GM18907 (cell line): ENCODE results near the gene PLCB1.
A peak's percentile ranks its signal among the peaks of the same experiment; 100 is the strongest.

Source experiments
- ATAC-seq: cut with Tn5 transposase; IDR thresholded peaks from one replicate; pipeline ENCODE4 v1.9.1; 2021; ENCODE audit warnings: mild to moderate bottlenecking, moderate library complexity; ENCODE audit not compliant: unreplicated experiment

The PLCB1 gene

GRCh38 chr20:8671370-8671961 is 539.4 kb downstream of the PLCB1 start:
- ATAC-seq: no peak

DNA sequence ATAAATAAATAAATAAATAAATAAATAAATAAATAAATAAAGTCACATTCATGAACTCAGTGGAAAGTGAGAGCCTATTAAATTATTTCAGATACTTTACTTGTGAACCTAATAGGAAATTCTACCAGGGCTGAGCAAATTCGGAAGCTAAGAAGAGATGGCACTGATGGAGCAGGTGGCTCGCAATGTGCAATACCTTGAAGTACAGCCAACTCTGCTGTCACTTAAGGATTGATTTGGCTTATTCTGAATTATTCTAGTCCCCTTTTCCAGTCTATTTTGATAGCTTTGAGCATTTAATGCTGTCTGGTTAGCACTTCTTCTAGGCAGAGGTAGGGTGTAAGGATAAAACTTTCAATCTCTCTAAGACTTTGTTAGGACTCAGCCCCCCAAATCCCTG is 541.0 kb downstream of the PLCB1 start:
- ATAC-seq: no peak

DNA sequence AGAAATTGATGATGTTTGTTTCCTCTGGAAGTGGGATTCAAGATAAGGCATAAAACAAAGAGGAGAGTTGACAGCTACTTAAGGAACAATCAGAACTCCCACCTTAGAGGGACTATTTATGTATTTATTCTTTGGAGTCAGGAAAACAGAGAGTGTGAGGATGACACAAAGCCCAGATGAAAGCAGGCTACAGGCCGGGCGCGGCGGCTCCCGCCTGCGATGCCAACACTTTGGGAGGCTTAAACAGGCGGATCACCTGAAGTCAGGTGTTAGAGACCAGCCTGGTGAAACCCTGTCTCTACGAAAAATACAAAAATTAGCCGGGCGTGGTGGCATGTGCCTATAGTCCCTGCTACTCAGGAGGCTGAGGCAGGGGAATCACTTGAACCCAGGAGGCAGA is 543.8 kb downstream of the PLCB1 start:
- no peak for ATAC-seq

DNA sequence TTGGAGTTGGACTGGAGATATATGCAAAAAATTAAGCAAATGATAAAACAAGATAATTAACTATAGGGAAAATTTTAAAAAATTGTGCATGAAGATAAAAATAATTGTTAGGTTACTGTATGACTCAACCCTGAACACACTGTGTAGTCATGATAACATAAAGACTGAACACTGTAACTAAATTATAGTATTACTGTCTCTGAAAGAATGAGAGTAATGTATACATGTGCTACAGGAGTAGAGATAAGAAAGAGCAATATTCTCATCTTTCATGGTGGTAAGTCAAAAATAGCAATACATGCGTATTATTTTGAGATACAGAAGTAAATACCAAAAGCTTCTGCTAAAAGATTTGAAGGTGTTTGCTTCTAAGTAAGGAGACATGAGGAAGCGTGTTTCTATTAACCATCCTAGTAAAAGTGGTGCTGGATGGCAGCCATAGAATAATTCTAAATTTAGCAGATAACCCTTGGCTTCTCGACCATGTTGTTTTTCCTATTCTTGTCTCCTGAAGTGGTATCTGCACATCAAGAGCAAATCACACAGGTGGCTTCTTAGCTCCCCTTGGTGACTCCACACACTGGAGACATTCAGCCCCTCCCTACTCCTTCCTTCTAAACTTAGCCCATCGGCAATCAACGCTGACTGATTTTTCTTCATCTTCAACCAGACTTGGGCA is 546.2 kb downstream of the PLCB1 start:
- no peak for ATAC-seq

DNA sequence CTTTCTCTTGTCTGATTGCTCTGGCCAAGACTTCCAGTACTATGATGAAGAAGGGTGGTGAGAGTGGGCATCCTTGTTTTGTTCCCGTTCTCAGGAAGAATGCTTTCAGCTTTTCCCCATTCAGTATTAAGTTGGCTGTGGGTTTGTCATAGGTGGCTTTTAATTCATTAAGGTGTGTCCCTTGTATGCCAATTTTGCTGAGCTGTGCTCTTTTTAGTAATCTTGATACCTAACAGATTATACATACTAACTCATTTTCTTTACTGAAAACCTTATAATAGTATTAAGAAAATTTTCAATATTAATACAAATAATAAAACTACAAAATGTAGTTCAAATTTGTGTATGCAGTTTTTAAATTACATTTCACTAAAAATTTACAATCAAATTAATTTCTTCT is 557.3 kb downstream of the PLCB1 start:
- ATAC-seq: no peak

DNA sequence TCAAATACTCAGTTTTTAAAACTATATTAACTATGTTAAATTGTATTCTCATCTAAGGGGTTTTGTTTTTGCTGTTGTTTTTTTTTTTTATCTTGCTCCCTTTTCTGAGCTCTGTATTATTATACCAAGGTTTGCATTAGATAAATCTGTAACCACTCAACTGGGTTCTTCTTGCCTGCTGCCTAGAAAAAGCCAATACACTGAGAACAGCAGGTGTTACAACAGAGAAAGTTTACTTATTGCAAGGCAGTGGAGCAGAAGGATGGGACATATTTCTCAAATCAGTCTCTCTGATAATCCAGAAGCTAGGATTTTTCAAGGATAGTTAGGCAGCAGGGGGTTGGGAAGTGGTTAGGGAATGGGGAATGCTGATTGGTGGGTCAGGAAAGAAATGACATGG is 558.0 kb downstream of the PLCB1 start:
- ATAC-seq: no peak

- ATAC-seq: no peak
Observed at GRCh38 chr20:8693709-8694108, 561.6 kb downstream of the PLCB1 start.

- ATAC-seq: no peak
Observed at GRCh38 chr20:8700756-8701155, 568.7 kb downstream of the PLCB1 start.

GRCh38 chr20:8706961-8707700 is 575.1 kb downstream of the PLCB1 start:
- ATAC-seq: no peak

DNA sequence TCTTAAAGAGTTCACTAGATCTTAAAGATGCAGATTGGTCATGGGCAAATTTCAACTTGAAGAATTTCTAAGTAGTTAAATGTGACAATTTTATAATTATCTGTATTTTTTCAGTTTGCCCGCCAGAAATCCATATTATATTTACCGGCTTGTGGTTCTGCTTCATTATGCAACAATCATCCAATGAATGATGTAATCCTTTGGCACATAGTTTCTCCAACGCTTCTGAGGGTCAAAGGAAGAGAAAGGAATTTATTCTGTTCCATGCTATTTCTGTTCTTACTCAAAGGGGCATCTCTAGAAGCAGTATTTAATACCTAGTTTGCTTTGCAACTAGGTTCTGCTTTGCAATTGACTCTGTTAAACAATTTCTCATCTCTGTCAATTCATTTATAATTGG is 577.6 kb downstream of the PLCB1 start:
- ATAC-seq: no peak

DNA sequence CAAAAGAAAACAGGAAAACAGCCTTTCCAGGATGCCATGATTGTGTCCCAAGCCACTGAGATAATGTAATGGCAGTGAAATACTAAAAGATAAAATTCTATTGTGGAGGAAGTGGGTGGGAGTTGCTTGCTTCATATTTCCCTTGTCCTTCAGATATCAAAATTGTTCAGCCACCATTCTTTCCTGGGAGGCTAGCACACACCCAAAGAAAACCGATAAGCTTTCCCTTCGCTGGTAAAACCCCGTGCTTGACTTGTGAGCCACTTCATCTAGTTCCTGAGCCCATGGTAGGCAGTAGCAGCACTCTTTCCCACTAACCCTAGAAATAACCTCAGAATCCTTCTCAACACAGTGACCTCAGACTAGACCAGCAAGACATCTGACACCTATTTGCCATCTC is 579.4 kb downstream of the PLCB1 start:
- ATAC-seq: no peak

- no peak for ATAC-seq
Observed at GRCh38 chr20:8714206-8714605, 582.1 kb downstream of the PLCB1 start.

DNA sequence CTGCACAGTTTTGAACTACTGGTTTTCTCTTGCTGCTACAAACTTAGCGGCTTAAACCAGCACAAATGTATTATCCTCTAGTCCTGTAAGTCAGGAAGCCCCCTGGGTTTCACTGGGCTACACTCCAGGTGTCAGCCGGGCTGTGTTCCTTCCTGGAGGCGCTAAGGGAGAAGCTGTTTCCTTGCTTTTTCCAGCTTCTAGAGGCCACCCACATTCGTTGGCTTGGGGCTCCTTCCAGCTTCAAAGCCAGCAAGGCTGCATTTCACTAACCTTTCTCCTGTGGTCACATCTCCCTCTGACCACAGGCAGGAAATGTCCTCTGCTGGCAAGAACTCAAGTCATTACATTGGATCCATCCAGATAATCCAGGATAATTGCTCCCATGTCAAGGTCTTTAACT is 586.2 kb downstream of the PLCB1 start:
- ATAC-seq: no peak

DNA sequence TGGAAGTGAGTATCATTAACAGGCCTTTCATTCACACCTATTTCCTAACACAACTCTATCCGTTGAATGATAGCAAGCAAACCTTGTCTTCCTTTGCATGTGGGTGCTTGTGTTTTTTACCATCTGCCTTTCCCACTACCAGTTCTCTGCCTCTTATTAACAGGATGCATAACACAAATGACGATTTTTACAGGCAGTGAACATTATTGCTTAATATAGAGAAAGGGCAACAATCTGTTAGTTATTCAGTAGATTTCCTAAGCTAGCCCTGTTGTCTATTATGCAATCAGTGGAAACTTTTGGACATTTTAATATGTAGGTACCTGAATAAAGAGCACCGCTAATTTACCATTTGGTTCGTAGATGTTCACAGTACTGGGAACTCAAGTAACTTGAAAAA is 588.0 kb downstream of the PLCB1 start:
- ATAC-seq: no peak

DNA sequence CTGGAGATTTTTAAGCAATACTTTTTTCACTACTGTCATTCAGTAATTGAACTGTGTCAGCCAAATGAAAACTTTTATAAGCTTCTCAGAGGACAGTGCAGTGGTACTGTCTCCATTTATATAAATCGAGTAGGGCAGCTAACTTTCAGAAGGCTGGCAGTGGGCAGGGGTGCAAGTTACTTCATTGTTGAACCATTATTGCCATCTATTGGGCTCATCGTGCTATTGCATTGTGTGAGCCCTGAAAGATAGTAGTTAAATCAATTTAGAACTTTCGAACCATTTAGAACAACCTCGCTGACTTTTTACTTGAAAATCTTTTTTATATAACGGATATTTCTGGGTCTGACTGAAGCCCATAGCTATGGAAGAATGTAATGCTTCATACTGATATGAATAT is 589.0 kb downstream of the PLCB1 start:
- ATAC-seq: no peak

GRCh38 chr20:8722277-8722928 is 590.3 kb downstream of the PLCB1 start:
- ATAC-seq: peak; percentile 77

- ATAC-seq: no peak
Observed at GRCh38 chr20:8723296-8723695, 591.2 kb downstream of the PLCB1 start.

DNA sequence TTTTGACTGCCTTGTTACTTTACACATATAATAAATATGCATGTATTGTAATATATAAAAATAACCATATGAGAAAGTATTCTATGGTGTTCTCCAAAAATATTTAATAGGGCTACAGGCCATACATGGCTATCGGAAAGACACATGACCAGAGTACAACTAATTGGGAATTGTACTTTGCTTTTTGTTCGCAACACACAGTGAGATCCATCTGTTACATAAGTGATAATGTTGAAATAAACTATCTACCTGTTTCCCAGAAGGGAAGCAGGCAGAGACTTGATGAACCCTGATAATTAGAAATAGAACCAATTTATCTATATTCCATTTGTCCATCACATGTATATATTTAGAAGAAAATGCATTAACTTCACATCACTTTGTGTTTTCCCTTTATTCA is 592.8 kb downstream of the PLCB1 start:
- ATAC-seq: no peak

DNA sequence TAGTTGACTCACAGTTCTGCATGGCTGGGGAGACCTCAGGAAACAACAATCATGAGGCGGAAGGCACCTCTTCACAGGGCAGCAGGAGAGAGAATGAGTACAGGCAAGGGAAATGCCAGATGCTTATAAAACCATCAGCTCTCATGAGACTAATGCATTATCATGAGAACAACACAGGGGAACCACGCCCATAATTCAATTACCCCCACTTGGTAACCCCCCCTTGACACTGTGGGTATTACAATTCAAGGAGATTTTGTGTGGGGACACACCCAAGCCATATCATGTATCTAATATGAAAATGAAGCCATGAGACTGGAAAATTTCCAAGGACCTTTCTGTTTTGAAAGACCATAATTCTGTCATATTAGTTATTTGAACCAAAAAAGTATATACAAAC is 594.4 kb downstream of the PLCB1 start:
- no peak for ATAC-seq

- ATAC-seq: no peak
Observed at GRCh38 chr20:8735014-8735413, 602.9 kb downstream of the PLCB1 start.

DNA sequence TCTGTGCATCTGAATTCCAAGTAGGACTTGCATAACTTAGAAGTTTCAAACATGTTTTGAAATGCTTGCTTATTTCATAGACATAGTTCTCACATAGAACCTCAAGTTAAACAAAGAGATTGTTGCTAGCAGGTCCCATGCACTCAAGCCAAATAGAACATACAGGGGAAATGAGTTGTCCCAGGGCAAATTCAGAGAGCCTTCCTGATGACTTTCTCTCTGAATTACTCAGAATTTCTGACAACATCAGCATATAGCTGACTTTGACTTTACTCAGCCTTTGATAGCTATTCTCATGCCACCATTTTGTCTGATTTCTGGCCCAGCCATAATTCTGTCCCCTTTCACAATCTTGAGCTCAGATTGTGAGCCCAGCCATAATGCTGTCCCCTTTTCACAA is 603.6 kb downstream of the PLCB1 start:
- ATAC-seq: no peak

- ATAC-seq: peak; percentile 90
Observed at GRCh38 chr20:8740265-8740664, 608.2 kb downstream of the PLCB1 start.
